GM18870 (cell line): ENCODE measurements around the gene UPF1.
"Not testable (repeated sequence)": the region's sequence is repeated elsewhere in the genome, so short reads cannot be mapped to it uniquely, and the experiment has no call there.

Experiments used
- ATAC-seq: cut with Tn5 transposase; IDR thresholded peaks from one replicate; pipeline ENCODE4 v1.9.1; 2021; ENCODE audit warnings: moderate library complexity; ENCODE audit not compliant: unreplicated experiment

The UPF1 gene

GRCh38 chr19:18798384-18799352 is 33.1 kb upstream of the UPF1 start:
- ATAC-seq, result no peak

GRCh38 chr19:18799389-18799970 is 32.3 kb upstream of the UPF1 start:
- ATAC-seq, result no peak

DNA sequence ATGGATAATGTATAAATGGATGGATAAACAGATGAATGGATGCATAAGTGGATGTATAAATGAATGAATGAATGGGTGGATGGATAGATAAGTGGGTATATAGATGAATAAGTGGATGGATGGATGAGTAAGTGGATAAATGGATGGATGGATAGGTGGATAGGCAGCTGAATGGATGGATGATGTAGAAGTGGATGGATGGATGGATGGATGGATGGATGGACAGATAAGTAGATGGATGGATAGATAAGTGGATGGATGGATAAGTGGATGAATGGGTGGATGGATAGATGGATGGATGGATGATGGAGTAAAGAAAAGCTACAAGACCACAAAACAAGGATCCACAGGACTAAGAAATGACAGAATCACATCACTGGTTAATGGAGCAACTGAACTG is 31.7 kb upstream of the UPF1 start:
- no peak for ATAC-seq

GRCh38 chr19:18800636-18801035 is 31.1 kb upstream of the UPF1 start:
- ATAC-seq, result no peak

DNA sequence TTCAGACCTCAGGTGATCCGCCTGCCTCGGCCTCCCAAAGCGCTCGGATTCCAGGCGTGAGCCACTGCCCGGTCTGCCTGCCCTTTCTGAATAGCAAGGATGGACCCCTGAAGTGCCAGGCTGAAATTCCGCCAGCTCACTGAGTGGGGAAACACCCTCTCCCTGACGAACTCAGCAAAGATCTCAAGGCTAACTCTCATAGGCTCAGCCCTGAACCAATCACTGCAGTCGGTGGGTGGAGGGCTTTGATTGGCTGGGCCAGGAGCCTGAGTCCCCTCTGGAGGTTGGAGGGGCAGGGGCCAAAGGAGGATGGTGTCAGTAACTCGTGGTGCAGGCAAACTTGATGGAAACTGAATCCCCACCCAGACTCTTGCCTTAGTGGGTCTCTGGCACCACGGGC is 29.4 kb upstream of the UPF1 start:
- no peak for ATAC-seq

DNA sequence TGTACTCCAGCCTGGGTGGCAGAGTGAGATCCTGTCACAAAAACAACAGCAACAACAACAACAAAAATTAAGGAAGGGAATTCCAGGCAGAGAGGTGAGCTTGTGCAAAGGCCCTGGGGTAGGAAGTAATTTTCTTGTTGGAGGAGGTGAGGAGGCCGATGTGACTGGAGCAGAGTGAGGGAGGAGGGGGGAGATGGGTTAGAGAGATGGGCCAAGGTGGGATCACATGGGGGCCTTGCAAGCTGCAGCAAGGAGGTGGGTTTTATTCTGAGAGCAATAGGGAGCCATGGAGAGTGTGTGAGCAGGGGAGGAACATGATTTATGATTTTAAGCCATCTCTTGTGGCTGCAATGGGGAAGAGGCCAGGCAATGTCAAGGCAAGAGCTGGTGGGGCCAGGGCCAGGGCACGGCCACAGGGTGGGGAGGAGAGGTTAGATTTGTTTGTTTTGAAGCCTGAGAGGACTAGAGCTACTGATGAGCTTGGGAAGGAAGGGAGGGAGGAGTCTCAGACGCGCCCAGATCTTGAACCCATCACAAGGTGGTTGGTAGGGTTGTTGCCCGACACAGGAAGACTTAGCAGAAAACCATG is 28.1 kb upstream of the UPF1 start:
- ATAC-seq, result no peak

- ATAC-seq, result no peak
Observed at GRCh38 chr19:18804139-18804601, 27.6 kb upstream of the UPF1 start.

GRCh38 chr19:18804643-18805042 is 27.1 kb upstream of the UPF1 start:
- no peak for ATAC-seq

DNA sequence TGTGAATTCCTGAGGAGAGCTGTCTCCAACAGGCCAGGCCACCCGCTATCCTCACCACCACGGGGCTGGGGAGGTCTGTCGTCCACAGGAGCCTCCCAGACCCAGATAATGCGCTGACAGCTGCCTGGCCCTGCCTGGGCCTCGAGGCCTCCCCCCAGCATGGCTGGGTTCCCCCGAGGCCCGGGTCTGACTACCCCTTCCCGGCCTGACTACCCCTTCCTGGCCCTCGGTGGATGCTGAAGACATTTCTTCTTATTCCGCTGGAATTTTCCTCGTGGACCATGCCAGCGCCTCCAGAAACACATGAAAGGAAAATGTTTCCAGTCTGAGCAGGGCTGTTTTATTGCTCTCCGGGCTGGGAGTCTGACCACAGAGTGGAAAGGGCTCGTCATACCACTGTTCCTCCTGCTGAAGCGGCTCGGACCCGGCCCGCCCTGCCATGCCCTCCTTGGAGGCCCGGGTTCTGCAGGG is 23.9 kb upstream of the UPF1 start:
- ATAC-seq, result no peak

GRCh38 chr19:18809149-18809868 is 22.4 kb upstream of the UPF1 start:
- no peak for ATAC-seq

DNA sequence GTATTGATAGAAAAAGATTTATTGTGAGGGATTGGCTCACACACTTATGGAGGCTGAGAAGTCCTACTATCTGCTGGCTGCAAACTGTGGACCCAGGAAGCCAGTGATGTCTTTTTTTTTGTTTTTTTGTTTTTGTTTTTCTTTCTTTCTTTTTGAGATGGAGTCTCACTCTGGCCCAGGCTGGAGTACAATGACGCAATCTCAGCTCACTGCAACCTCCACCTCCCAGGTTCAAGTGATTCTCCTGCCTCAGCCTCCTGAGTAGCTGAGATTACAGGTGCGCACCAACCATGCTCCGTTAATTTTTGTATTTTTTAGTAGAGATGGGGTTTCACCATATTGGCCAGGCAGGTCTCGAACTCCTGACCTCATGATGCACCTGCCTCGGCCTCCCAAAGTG is 20.1 kb upstream of the UPF1 start:
- ATAC-seq, result not testable (repeated sequence)

DNA sequence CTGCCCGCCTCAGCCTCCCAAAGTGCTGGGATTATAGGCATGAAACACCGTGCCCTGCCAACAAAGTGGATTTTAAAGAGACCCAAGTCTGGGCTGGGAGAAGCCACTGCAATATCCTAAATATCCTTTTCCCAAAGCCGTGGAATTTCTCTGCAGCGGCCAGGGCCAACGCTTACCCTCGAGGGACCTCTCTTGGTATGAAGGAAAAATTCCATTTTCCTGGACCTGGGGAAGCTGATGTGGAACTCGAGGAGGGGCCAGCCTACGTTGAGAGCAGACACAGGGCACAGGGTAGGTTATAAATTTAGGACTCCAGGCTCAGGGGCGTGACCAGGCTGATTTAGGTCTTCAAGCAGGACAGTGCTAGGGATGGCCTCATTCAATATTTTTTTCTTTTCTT is 17.7 kb upstream of the UPF1 start:
- ATAC-seq, result no peak

GRCh38 chr19:18815673-18816072 is 16.1 kb upstream of the UPF1 start:
- no peak for ATAC-seq

DNA sequence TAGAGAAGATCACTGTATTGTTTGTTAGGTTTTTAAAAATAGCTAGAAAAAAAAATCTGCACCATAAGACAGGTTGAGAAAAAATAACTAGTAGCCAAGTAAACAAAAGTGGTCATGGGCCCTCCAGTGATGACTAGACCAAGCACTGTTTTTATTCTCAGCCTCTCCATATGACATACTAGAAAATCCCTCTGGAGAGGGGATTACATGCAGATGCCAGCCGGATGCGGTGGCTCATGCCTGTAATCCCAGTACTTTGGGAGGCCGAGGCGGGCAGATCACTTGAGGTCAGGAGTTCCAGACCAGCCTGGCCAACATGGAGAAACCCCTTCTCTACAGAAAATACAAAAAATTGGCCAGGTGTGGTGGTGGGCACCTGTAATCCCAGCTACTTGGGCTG is 15.1 kb upstream of the UPF1 start:
- not testable (repeated sequence) for ATAC-seq

GRCh38 chr19:18817574-18817973 is 14.2 kb upstream of the UPF1 start:
- ATAC-seq, result no peak

DNA sequence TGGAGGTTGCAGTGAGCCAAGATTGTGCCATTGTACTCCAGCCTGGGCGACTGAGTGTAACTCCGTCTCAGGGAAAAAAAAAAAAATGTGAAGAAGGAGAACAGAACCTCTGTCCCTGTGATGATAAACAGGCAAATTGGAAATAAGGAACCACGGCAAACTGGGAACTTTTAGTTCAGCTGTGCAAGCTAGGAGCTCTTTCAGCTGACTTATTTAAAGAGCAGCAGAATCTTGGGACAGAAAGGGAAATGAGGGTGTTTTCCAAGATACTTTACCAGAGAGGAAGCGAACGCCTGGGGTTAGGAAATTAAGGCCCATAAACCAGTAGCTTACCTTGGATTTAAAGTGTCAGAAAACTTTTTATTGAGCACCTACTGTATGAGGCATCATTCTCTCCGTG is 3.0 kb upstream of the UPF1 start:
- ATAC-seq, result no peak

GRCh38 chr19:18830488-18830887 is 1.3 kb upstream of the UPF1 start:
- no peak for ATAC-seq

- peak; percentile 15 for ATAC-seq
Observed at GRCh38 chr19:18832306-18833140, 764 bp downstream of the UPF1 start.

- no peak for ATAC-seq
Observed at GRCh38 chr19:18833141-18833476, 1.4 kb downstream of the UPF1 start.

DNA sequence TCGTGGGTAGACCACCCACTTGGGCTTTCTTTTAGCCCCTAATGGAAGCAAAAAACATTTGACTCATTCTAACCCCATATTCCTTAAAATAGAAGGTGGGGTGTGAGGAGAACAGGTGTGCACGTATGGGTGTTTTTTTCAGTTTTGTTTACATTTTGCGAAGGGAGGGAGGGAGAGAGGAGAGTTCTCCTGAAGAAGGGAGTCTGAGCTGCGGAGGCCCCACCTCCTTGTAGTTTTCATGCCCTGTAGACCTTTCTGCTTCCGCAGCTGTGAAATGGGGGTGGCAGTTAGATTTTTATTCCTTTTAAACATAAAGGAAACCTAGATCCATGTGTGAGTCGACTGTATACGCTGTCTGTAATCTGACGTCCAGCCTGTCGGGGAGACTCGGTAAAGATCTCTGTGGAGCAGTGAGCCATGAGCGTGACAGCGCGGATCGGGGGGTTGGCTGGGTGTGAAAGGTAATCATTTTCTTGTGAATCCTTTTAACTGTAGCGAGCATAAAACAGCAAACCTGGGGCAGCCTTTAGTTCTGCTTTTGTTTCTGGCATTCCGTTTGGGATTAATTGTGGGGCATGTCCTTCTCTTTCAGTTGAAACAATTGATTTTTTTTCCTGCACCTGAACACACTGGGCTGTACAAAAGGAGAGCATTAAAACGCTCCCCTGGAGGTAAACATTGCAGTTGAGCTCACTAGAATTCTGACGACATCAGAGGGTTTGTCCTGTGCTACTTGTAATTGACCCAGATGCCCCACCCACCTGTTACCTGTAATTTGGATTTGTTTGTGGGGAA is 2.3 kb downstream of the UPF1 start:
- ATAC-seq, result no peak
